ENCODE data around the gene MMP2.

The MMP2 gene

DNA sequence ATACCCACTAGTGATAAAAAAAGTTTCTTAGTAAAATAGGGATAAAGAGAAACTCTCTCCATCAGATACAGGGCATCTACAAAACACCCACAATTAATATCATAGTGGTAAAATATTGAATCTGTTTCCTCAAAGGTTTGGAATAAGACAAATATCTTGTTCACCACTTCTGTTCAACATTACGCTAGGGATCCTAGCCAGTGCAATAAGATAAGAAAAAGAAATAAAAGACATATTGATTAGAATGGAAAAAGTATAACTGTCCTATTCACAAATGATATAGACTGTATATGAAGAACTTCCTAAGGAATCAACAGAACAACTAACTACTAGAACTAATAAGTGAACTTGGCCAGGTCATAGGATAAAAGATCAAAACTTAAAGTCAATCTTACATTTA lies 42.8 kb downstream of the MMP2 start:
- DNase-seq = no peak

DNA sequence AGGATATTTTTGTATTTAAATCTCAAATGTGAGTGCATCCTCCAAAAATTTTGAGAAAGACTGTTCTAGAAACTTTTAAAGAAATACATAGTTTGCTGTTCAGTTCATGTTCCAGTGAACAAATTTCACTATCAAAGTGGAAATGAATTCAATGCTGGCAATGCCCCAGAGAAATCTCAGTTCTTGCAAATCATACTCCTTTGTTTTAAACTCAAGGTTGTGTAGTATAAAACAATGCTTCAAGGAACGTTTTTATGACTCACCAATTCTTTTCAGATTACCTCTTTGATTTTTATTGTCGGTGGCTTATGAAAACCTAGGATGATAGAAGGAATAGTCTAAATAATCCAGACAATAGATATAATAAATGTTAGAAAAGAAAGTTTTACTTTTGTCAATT lies 47.4 kb downstream of the MMP2 start:
- no peak for DNase-seq

DNA sequence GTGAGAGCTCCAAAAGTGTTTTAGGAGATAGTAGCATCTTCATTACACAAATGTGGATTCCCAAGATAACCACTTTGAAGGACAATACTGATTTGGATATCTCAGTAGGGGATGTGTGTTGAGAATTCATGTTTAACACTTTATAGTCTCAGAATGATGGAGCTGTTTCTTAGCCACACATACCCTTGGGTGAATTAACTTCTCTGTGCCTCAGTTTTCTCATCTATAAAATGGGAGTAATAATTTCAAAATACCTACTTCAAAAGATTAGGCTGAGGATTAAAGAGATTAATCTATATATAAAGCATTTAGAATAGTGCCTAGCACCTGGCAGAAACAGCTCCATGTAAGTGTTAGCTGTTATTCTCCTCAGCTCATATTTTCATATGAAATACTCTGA lies 48.9 kb downstream of the MMP2 start:
- DNase-seq = no peak

DNA sequence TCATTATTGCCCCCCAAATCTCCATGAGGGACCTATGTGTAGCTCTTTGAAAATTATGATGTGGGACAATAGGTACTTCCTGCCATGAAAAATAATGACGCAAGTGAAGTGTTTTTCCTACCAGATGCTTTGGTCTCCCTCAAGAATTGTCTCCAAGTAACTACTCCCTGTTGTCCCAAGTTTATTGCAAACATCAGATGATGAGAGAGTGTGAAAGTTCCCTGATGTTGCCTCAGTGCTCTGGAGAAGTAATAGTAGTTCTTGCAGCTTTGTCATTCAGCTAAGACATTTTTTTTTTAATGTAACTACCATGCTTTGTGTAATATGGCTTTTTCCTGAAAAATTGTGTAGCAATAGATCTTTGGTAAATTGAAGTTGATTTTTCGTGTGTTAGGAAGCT lies 50.0 kb downstream of the MMP2 start:
- DNase-seq = no peak

DNA sequence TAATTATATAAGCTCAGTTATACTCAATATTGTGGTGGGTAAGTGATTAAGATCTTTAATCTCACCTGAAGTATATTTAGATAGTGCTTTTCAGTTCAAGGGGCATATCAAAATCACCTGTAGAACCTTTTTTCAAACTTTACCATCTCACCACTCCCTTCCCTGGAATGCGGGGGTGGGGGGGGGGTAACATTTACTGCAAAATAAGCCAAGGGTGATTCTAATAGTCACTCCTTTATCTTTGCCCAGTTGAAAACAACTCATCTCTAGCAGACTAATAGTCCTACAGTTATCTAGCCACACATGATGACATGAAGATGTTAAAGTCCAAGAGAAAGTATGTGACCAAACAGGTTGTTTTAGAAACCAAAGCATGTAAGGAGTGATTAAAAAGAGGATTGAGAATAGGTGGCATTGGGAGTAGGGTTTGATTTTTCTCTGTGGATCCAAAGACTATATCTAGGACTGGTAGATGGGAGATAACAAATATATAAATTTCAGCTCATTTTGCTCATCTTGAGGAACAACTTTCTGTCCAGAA lies 51.4 kb downstream of the MMP2 start:
- no peak for DNase-seq

DNA sequence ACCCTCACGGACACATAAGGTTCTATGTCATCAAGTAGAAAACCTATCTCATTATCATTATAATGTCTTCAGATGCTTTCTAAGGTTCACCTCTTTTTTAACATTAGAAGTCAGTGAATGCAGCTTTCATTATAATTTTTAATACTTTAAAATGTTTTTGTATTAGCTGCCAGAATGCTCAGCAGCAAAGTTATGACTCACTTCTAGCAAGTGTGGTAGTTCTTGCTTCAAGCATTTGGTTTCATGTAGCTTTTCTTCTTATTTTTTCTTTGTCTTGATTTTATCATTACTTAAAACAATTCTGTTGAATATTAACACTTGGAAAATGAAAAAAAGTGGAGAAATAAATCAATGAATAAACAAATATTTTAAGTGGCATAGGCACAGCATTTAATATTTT lies 53.2 kb downstream of the MMP2 start:
- DNase-seq = no peak

DNA sequence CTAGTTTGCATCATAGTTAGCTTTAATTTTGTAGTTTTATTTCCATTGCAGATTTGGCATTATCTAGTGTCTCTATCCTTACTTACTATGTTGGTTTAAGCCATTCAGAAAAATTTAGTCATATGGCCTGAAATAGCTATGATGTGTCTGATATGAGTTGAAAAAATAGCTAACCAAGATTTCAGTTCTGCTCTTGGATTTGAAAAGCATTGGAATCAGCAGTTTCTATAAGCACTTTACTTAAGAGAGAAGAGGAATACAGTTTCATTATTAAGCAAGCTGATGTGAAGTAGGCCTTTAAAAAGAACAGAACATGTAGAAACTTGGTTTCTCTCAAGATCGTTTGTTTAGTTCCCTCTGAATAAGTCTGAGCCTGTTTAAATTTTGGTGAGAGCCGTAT lies 55.8 kb downstream of the MMP2 start:
- no peak for DNase-seq

DNA sequence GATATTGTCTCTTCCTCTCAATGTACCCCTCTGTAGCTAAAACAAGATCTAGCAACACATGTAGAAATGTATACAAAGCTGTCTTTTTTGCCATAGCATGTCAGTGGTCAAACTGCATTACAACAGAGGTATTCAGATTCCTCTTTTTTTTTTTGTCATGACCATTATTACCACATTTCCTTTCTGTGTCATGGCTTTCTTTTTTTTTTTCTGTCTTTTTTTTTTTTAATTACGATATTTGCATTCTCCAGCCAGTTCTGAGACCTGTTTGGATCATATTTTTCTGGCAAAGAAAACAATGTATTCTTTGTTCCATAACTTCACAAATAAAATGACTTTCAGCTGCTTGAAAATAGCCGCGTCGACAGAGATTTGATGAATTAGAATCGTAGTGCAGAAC lies 60.1 kb downstream of the MMP2 start:
- no peak for DNase-seq

DNA sequence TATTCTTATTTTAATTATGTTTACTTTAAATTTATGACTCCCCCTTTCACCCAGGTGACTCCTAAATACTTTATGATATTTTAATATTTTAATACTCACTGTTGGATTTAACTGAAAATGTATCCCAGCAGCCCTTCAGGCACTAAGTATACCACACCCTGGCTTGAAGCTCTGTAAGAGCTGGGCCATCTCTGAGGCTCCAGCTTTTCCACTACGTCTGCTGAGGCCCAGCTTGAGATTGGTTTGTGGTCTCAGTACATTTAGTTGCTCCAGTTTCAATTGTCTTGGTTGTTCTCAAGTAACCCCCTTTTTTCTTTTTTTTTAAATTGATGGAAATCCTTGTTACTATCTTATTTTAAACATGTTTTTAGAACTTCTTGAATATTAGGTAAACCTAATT lies 60.5 kb downstream of the MMP2 start:
- DNase-seq = no peak

DNA sequence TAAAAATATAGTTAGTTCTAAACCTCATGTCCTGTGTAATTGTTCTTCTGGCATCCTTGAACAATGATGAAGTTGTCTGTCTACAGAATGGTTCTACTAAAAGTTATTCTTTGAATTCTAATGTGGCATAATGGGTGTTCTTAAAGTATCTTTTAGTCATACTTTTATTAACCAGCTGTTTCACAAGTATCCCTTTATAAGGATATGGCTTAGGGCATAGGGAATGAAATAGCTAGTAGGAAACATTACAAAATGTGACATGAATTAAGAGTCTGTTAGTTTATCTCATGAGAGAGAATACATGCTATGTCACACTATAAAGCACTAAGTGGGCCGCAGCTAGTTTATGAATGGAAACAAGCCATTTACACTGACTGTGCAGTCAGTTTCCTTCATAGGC lies 61.2 kb downstream of the MMP2 start:
- DNase-seq = no peak

DNA sequence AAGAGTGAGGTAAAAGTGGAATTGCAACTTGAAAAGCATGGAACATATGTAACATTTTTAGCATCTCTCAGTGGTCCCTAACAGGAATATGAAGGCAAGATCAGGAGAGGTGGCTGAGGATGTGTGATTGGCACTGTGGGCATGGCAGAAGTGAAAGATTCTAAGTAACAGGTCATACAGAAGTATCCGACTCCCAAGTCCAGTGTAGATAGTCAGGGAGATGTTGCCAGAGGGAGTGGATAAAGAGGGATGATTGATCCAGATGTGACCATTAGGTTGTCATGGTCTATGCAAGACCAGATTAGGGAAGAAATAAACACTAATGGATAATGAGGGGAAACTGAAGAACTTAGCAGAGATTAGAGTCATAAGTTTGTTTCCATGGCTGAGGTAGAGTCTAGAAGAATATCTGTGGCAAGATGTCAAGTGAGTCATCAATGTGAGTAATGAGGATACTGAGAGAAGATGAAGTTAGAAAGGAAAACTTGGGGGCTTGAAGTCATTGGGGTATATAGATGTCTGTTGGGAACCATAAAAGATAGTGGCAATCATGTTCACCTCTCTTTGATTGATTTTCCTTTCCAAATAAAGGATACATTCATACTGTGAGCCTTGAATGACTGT lies 63.6 kb downstream of the MMP2 start:
- no peak for DNase-seq

DNA sequence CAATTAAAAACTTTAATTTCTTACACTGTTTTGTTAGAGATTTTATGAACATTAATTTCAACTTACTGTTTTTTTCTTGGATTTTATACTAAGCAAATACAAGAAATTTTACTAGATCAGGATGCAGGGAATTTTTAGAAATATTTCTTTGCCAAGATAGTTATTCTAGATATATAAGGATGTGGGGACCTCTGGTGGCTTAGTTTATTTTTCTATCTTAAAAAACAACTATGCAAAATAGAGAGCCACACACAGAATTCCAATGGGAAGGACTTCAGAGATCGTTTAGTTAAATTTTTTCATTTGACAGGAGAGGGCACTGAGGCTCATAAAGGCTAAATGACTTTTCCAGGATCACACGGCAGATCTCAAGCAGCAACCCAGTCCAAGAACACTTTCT lies 64.5 kb downstream of the MMP2 start:
- DNase-seq = no peak

DNA sequence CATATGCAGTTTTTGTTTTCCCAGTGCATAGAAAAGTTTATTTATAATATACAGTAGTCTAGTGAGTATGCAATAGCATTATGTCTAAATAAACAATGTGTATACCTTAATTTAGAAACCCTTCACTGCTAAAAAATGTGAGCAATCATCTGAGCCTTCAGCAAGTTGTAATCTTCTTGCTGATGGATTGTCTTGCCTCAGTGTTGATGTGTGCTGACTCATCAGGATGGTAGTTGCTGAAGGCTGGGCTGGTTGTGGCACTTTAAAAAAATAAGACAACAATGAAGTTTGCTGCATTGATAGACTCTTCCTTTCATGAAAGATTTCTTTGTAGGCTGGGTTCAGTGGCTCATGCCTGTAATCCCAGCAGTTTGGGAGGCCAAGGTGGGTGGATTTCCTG lies 73.6 kb downstream of the MMP2 start:
- no peak for DNase-seq

DNA sequence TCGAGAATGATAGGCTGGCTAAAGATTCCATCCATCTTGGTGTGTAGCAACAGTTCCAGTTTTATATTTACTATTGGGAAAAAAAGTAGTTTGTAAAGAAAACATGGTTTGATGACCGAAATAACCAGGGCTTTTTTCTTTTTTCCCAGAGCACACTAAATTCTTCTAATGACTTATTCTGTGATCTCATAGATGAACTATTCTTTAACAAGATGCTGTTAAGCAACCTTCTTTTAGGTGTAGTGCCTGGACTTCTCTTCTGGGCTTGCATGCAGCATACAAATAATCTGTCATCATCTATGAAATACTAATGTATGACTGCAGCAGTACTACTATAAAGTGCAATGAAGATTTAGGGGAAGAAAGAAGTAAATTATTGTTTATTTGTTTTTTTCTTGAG lies 76.4 kb downstream of the MMP2 start:
- DNase-seq = no peak
